ENCODE results near the gene BEX1.
"Not testable (repeated sequence)": the region's sequence is repeated elsewhere in the genome, so short reads cannot be mapped to it uniquely, and the experiment has no call there.

BEX1 gene

DNA sequence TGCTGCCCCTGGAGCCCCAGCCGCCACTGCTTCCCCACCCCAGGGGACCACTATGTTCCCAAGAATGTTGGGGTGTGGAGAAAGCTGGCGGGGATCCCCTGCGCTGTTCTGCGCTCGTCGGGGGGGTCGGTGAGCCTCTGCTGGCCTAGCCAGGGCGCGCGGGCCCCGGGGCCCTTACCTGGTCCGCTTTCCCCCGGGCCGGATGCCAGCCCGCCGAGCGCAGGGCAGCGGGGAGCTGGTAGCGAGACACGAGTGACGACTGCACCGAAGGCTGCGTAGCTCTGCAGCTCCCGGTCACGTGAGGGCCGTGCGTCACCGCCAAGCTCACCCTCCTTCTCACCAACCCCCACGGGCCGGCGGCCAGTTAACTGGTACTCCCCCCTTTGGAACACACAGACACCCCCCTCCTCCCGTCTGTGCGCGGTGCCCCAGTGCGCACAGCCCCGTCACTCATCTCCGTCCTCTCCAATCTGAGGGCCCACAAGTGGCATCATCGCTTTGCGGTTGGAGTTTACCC is at the start of gene BEX1:
BEX1 (minus strand) TSS at position 254 of the 517 bp plus-strand sequence. CDS start 897 bp downstream, outside the sequence.
- no peak for DNase-seq

GRCh38 chrX:103109497-103109896 is 45.5 kb upstream of the BEX1 start:
- DNase-seq, result not testable (repeated sequence)

GRCh38 chrX:103107836-103108235 is 43.9 kb upstream of the BEX1 start:
- DNase-seq, result no peak

DNA sequence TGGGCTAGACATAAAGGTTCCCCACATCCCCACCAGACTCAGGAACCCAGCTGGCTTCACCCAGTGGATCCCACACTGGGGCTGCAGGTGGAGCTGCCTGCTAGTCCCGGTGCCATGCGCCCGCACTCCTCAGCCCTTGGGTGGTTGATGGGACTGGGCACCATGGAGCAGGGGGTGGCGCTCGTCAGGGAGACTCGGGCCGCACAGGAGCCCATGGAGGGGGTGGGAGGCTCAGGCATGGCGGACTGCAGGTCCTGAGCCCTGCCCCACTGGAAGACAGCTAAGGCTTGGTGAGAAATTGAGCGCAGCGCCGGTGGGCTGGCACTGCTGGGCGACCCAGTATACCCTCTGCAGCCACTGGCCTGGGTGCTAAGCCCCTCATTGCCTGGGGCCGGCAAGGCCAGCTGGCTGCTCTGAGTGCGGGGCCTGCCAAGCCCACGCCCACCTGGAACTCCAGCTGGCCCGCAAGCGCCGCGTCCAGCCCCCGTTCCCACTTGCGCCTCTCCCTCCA is 43.3 kb upstream of the BEX1 start:
- DNase-seq, result not testable (repeated sequence)

- not testable (repeated sequence) for DNase-seq
Measured at GRCh38 chrX:103104370-103104769, 40.4 kb upstream of the BEX1 start.

DNA sequence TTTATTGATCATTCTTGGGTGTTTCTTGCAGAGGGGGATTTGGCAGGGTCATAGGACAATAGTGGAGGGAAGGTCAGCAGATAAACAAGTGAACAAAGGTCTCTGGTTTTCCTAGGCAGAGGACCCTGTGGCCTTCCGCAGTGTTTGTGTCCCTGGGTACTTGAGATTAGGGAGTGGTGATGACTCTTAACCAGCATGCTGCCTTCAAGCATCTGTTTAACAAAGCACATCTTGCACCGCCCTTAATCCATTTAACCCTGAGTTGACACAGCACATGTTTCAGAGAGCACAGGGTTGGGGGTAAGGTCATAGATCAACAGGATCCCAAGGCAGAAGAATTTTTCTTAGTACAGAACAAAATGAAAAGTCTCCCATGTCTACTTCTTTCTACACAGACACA is 39.9 kb upstream of the BEX1 start:
- not testable (repeated sequence) for DNase-seq

DNA sequence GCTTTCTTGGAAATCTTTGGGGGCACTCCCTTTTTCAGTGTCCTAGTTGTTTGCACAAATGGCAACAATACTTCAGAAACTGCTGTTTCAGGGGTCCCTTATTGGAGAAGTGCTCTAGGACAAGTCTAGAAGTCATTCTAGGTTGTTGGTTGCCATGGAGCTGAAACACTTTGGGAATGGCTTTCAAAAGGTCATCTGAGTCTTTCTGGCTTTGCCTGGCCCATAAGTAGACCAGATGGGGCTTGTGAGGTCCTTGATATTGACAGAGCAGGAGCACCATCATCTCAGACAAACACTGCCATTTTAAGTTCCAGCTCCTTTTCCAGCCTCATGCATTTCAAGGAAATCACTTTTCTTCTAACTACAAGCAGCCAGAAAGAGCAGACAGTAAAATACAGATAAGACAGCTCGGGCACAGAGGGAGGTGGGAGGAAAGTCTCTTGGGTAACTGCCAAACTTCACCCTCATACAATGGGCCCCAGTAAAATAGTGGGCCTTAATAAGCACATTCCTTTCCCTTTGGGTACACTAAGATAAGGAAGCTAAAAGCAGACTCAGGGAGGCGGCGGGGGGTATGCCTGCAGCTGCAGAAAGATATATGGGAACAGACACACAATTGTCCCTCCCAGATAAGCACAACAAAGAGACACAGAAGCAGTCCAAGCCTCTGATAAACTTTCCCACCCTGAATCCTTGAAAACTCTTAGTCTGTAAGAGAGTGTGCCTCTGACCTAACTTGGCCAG is 37.5 kb upstream of the BEX1 start:
- DNase-seq, result no peak

DNA sequence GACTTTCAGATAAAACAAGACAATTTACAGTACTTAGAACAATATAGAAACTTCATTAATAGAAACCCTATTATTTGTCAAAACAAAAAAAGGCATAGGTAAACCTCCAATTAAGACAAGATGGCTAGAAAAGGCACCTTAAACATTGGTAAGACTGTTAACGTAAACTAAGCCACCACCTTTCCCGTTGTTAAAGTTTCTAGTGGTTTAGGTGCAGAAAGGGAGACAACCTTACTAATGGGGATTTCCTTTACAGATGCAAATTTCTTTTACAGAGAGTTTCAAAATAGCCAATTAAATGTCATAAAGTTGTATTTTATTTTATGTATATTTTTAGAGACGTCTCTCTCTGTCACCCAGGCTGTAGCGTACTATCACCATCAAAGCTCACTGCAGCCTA is 36.5 kb upstream of the BEX1 start:
- no peak for DNase-seq

DNA sequence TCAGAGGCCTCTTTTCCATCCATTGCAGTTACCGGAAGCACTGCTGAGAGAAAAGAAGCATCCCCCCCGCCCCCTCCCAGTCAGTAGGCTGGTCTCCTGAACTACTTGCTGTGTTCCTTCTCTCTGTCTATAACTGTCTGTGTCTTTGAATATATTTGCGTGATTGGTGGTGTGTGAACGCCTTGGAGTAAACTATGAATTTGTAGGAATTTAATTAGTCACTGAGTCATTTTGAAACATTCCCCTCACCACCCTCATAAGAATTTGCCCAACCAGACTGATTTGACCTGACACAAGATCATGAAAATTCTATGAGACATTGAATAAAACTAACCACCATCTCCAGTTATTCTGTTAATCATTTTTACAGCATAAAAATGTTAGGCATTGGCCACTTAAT is 35.7 kb upstream of the BEX1 start:
- DNase-seq, result no peak

GRCh38 chrX:103098488-103098887 is 34.5 kb upstream of the BEX1 start:
- DNase-seq, result no peak

DNA sequence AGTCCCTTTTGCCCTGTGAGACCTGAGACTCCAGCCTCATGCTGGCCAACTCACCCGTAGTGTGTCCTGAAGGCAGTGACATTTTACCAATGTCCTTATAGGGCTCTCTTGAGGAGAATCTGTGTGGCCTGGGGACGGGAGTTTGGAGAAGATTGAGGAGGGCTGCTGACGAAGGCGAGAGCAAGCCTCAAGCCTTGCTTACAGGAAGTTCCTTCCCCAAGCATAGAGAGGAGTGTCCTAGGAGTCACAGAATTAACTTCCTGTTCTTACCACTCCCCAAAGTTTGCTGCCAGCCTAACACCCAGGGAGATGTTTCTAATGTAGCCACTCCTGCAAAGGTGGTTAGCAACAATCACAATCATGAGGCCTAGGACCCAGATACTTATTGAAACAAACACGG is 29.0 kb upstream of the BEX1 start, which contains the start of gene NXF3:
NXF3 (minus strand) TSS at position 202 of the 400 bp plus-strand sequence; CDS start at position 82, 120 bp downstream.
- no peak for DNase-seq

- no peak for DNase-seq
Measured at GRCh38 chrX:103081051-103081450, 17.1 kb upstream of the BEX1 start.

- no peak for DNase-seq
Measured at GRCh38 chrX:103073467-103073866, 9.5 kb upstream of the BEX1 start.

- DNase-seq, result no peak
Measured at GRCh38 chrX:103066606-103067005, 2.6 kb upstream of the BEX1 start.

- no peak for DNase-seq
Measured at GRCh38 chrX:103063191-103063845, 653 bp downstream of the BEX1 start.

GRCh38 chrX:103061486-103061885 is 2.5 kb downstream of the BEX1 start:
- DNase-seq, result no peak

GRCh38 chrX:103056902-103057301 is 7.1 kb downstream of the BEX1 start:
- DNase-seq, result no peak

DNA sequence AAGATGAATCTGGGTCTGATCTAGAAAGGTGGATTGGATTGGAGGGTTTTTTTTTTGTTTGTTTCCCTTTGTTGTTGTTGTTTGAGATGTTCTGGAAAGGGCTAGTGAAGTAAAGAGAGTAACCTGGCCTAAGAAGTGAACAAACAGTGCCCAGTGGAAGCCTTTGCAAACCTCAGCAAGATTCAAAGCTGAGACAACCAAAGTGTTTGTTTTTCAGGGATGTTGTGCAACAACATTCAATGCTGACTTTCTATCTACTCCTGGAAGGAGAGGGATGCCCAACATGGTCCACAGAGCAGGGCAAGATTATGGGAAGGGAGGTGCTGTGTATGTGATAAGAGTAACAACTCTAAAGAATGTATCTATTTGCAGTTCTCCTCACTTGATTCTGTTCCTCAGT is 11.3 kb downstream of the BEX1 start:
- DNase-seq, result no peak

- DNase-seq, result no peak
Measured at GRCh38 chrX:103051260-103051789, 12.6 kb downstream of the BEX1 start.

- not testable (repeated sequence) for DNase-seq
Measured at GRCh38 chrX:103033371-103033770, 30.6 kb downstream of the BEX1 start.

GRCh38 chrX:103017542-103017941 is 46.4 kb downstream of the BEX1 start:
- DNase-seq, result no peak

GRCh38 chrX:103012945-103013344 is 51.0 kb downstream of the BEX1 start:
- no peak for DNase-seq

Measured in activated naive CD4-positive, alpha-beta T cell treated with Interleukin-2 at 50 U/mL for 16 hours (primary cell).